ENCODE data around the gene FAR2.

DNA sequence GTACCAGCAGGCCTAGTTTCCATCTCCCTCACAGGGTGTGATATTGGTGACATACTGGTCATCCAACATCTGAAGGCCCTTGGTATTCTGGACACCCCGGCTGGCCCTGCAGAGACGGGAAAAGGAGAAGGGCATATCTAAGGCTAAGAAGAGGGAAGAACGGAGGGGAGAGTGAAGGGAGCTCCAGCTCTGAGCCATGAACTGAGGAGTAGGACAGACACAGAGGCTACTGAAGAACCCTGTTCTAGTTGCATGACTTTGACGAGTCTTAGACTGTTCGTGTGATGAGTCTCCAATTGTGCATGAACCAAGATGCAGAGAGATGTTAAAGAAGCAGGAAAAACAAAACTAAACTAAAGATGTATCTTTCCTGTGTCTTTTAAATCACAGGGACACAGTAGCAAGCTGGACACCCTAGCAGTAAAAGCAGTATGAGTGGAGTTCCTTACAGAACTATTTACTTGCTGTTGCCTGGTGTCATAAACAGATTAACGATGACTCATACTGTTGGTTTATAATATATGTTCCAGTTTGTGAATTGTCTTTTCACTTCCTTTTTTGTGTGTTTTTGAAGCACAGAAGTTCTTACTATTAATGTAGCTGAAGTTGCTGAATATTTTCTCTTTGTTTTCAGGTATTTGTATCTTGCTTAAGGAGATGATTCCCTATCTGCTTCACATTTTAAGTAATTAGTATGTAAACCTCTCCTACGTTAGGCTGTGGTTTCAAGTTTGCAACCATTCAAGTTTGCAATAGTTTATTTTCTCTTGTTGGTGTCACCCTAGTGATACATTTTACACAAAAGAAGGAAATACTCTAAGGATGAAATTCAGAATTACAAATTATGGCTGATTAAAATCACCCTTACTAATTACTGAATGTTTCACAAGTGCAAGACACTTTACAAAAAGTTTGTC lies 15.7 kb downstream of the FAR2 start:
- 0 out of 2 replicates have a peak, but pooled peaks have one; percentile 19 for TF ChIP-seq POLR2AphosphoS5 (IDR thresholded peaks at IDR 0.05; ENCODE audit: low read depth)
- TF ChIP-seq, protein P1, sequence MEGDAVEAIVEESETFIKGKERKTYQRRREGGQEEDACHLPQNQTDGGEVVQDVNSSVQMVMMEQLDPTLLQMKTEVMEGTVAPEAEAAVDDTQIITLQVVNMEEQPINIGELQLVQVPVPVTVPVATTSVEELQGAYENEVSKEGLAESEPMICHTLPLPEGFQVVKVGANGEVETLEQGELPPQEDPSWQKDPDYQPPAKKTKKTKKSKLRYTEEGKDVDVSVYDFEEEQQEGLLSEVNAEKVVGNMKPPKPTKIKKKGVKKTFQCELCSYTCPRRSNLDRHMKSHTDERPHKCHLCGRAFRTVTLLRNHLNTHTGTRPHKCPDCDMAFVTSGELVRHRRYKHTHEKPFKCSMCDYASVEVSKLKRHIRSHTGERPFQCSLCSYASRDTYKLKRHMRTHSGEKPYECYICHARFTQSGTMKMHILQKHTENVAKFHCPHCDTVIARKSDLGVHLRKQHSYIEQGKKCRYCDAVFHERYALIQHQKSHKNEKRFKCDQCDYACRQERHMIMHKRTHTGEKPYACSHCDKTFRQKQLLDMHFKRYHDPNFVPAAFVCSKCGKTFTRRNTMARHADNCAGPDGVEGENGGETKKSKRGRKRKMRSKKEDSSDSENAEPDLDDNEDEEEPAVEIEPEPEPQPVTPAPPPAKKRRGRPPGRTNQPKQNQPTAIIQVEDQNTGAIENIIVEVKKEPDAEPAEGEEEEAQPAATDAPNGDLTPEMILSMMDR (IDR thresholded peaks at IDR 0.05; ENCODE audit: insufficient read depth, low read length), result no peak
- no peak for TF ChIP-seq REST (IDR thresholded peaks at IDR 0.05; ENCODE audit: insufficient replicate concordance, low read depth)
- no peak for TF ChIP-seq GABPA (IDR thresholded peaks at IDR 0.05; ENCODE audit: low read depth)
- TF ChIP-seq SPI1 (IDR thresholded peaks at IDR 0.05; ENCODE audit: borderline replicate concordance, low read depth), result peak; percentile 95

Data from HL-60 (cell line).